Karpas-422 (cell line): ENCODE results near the gene PPP1R14C. TPM values are rescaled to one million over a fixed set of nuclear protein-coding genes. Genes with fewer than 3 reads are reported as not detected.

Source experiments
- DNase-seq: peaks from one replicate; pipeline ENCODE4 v3.0.0-alpha.2; 2015
- H2AFZ ChIP-seq: fragments of 200-600 bp; sonication (generic); 2 replicates; pipeline ENCODE4 v1.6.1; 2014; ENCODE audit warnings: antibody characterized with exemption, low read length, mixed read lengths
- H3K27ac ChIP-seq: fragments of 200-600 bp; sonication (generic); 2 replicates; pipeline ENCODE4 v1.5.1; 2014; ENCODE audit warnings: mild to moderate bottlenecking, low read length, moderate library complexity
- H3K27me3 ChIP-seq: fragments of 200-600 bp; sonication (generic); 2 replicates; pipeline ENCODE4 v1.6.1; 2014; ENCODE audit warnings: low read length, mixed read lengths
- H3K36me3 ChIP-seq: fragments of 200-600 bp; sonication (generic); 2 replicates; pipeline ENCODE4 v1.6.1; 2014; ENCODE audit warnings: low read length, mixed read lengths; ENCODE audit not compliant: insufficient read depth
- H3K4me1 ChIP-seq: fragments of 200-600 bp; sonication (generic); 2 replicates; pipeline ENCODE4 v1.6.1; 2014; ENCODE audit warnings: mild to moderate bottlenecking, low read length, mixed read lengths
- H3K4me2 ChIP-seq: fragments of 200-600 bp; sonication (generic); 2 replicates; pipeline ENCODE4 v1.6.1; 2014; ENCODE audit warnings: low read length, low read depth, mild to moderate bottlenecking; ENCODE audit not compliant: poor library complexity, severe bottlenecking
- H3K4me3 ChIP-seq: fragments of 200-600 bp; sonication (generic); 2 replicates; pipeline ENCODE4 v1.5.1; 2014; ENCODE audit warnings: mild to moderate bottlenecking, antibody characterized with exemption, low read length, mixed read lengths
- H3K79me2 ChIP-seq: fragments of 200-600 bp; sonication (generic); 2 replicates; pipeline ENCODE4 v1.6.1; 2014; ENCODE audit warnings: mild to moderate bottlenecking, low read length, mixed read lengths
- H3K9ac ChIP-seq: fragments of 200-600 bp; sonication (generic); 2 replicates; pipeline ENCODE4 v1.6.0; 2014; ENCODE audit warnings: low read length
- H3K9me2 ChIP-seq: fragments of 200-600 bp; sonication (generic), shearing (Covaris generic); replicated peaks from 2 replicates; pipeline ENCODE4 v1.6.0; 2014; ENCODE audit warnings: mild to moderate bottlenecking, low read length, moderate library complexity; ENCODE audit not compliant: insufficient read depth
- H3K9me3 ChIP-seq: fragments of 300-700, 200-600 bp; sonication (generic); 2 replicates; pipeline ENCODE4 v1.6.1; 2014; ENCODE audit warnings: low read length, mixed read lengths
- H4K20me1 ChIP-seq: fragments of 200-600 bp; sonication (generic); 2 replicates; pipeline ENCODE4 v1.6.1; 2014; ENCODE audit warnings: mild to moderate bottlenecking, antibody characterized with exemption, low read length, low read depth; ENCODE audit not compliant: insufficient read depth
- total RNA-seq: library from RNA; depleted of rRNA; stranded (reverse); fragments of >200 nt; shearing (Covaris generic); gene quantifications from 2 replicates; pipeline ENCODE4 v1.2.3, GENCODE V29; 2014; ENCODE audit warnings: low replicate concordance

Gene PPP1R14C
- total RNA-seq, 1 experiment from 2014 or later: not detected

GRCh38 chr6:150275489-150275888, 132.6 kb downstream of the PPP1R14C start:
- H3K79me2 ChIP-seq: no peaks in the 10 kb centered on the region
- no peak overlapping the region for H2AFZ ChIP-seq
- no peaks in the 10 kb centered on the region for H3K27me3 ChIP-seq
- no peak overlapping the region for H3K4me2 ChIP-seq
- no peak for DNase-seq
- H3K36me3 ChIP-seq: no peaks in the 10 kb centered on the region
- no peaks in the 10 kb centered on the region for H4K20me1 ChIP-seq
- H3K4me3 ChIP-seq: no peak overlapping the region
- H3K9ac ChIP-seq: no peak overlapping the region
- H3K4me1 ChIP-seq: peaks cover 5% of the 10 kb centered on the region
- no peak overlapping the region for H3K27ac ChIP-seq
- H3K9me3 ChIP-seq: no peaks in the 10 kb centered on the region
- no peaks in the 10 kb centered on the region for H3K9me2 ChIP-seq

DNA sequence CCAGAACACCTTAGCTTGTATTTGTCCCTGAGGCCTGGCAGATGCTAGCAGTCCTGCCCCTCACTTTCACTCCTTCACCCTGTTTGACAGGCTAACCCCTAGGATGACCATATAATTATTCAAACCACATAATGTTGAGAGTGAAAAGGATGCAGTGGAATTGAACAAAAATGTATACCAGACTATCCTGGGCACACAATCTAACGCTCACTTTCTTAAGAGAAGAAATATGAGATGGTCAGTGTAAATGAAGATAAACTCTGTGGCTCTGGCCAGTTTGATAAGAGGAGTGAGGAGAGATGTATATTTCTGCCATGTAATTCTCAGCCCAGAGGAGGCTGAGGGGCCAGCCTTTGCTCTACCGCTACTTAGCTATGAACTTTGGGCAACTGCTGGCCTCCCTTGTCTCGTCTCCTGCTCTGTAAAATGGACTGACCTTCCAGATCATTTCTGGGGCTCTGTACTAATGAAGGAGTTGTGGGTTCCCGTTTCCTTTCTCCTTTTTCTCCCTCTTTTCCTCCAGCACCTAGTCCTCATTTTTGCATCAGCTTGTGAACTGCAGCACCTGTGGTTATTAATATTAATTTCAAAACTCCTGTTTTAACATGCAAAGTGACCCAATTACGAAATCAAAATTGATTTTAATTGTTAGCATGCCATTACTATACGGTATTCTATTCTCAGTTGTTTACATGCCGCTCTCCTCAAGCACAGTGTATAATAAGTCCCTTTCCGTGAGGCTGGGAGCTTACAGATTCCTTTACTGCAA, 133.5 kb downstream of the PPP1R14C start:
- Histone ChIP-seq H3K36me3 (no peaks in the 10 kb centered on the region), H4K20me1 (no peaks in the 10 kb centered on the region), H2AFZ (no peak overlapping the region), H3K9ac (no peak overlapping the region), H3K9me3 (no peaks in the 10 kb centered on the region), H3K27ac (no peak overlapping the region), H3K27me3 (no peaks in the 10 kb centered on the region), H3K4me1 (peaks cover 5% of the 10 kb centered on the region), H3K79me2 (no peaks in the 10 kb centered on the region), H3K9me2 (no peaks in the 10 kb centered on the region), H3K4me3 (no peak overlapping the region), H3K4me2 (no peak overlapping the region)
- no peak for DNase-seq

GRCh38 chr6:150276937-150277742, 134.3 kb downstream of the PPP1R14C start:
- Histone ChIP-seq H3K4me2 (no peak overlapping the region), H3K27ac (no peak overlapping the region), H3K36me3 (no peaks in the 10 kb centered on the region), H3K9ac (no peak overlapping the region), H3K79me2 (no peaks in the 10 kb centered on the region), H3K27me3 (no peaks in the 10 kb centered on the region), H4K20me1 (no peaks in the 10 kb centered on the region), H3K4me1 (peaks cover 5% of the 10 kb centered on the region), H2AFZ (no peak overlapping the region), H3K4me3 (no peak overlapping the region), H3K9me3 (no peaks in the 10 kb centered on the region), H3K9me2 (no peaks in the 10 kb centered on the region)
- no peak for DNase-seq

DNA sequence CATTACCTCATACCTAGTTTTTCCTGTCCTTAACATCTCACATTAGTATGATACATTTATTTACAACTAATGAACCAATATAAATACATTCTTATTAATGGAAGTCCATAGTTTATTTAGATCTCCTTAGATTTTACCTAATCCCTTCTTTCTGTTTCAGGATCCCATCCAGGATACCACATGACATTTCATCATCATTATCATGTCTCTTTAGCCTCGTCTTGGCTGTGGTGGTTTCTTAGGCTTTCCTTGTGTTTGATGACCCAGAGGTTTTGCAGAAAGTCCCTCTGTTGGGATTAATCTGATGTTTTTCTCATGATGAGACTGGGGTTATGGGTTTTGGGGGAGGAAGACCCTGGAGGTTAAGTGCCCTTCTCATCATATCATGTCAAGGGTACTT, 136.7 kb downstream of the PPP1R14C start:
- H3K4me3 ChIP-seq: no peak overlapping the region
- H3K9me3 ChIP-seq: no peaks in the 10 kb centered on the region
- H3K4me2 ChIP-seq: no peak overlapping the region
- no peaks in the 10 kb centered on the region for H3K27me3 ChIP-seq
- no peak overlapping the region for H3K27ac ChIP-seq
- no peak for DNase-seq
- no peaks in the 10 kb centered on the region for H4K20me1 ChIP-seq
- no peaks in the 10 kb centered on the region for H3K36me3 ChIP-seq
- H3K9me2 ChIP-seq: no peaks in the 10 kb centered on the region
- no peak overlapping the region for H2AFZ ChIP-seq
- peaks cover 5% of the 10 kb centered on the region for H3K4me1 ChIP-seq
- H3K79me2 ChIP-seq: no peaks in the 10 kb centered on the region
- no peak overlapping the region for H3K9ac ChIP-seq

DNA sequence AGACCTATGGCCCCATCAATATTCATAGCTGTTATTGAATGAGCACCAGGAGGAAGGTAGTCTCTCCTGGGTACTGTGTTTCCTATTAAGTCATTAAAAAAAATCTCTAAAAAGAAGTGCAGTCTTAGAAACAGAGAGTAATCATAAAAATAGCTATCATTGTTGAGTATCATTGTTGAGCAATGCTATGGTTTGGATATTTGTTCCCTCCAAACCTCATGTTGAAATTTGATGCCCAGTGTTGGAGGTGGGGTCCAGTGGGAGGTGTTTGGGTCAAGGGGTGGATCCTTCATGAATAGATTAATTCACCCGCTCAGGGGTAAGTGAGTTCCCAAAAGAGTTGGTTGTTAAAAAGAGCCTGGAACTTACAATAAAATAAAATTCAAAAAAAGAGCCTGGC, 137.9 kb downstream of the PPP1R14C start:
- H3K27ac ChIP-seq: no peak overlapping the region
- no peaks in the 10 kb centered on the region for H3K9me2 ChIP-seq
- H3K79me2 ChIP-seq: no peaks in the 10 kb centered on the region
- H2AFZ ChIP-seq: no peak overlapping the region
- H3K4me3 ChIP-seq: no peak overlapping the region
- peaks cover 5% of the 10 kb centered on the region for H3K4me1 ChIP-seq
- H3K36me3 ChIP-seq: no peaks in the 10 kb centered on the region
- H3K27me3 ChIP-seq: no peaks in the 10 kb centered on the region
- H3K4me2 ChIP-seq: no peak overlapping the region
- no peak overlapping the region for H3K9ac ChIP-seq
- H4K20me1 ChIP-seq: no peaks in the 10 kb centered on the region
- H3K9me3 ChIP-seq: no peaks in the 10 kb centered on the region
- no peak for DNase-seq

- H3K9me2 ChIP-seq: no peaks in the 10 kb centered on the region
- no peak overlapping the region for H3K27ac ChIP-seq
- peaks cover 5% of the 10 kb centered on the region for H3K4me1 ChIP-seq
- no peaks in the 10 kb centered on the region for H3K9me3 ChIP-seq
- no peaks in the 10 kb centered on the region for H3K36me3 ChIP-seq
- no peak overlapping the region for H3K4me3 ChIP-seq
- H4K20me1 ChIP-seq: no peaks in the 10 kb centered on the region
- no peak overlapping the region for H3K4me2 ChIP-seq
- no peaks in the 10 kb centered on the region for H3K27me3 ChIP-seq
- no peak overlapping the region for H2AFZ ChIP-seq
- no peaks in the 10 kb centered on the region for H3K79me2 ChIP-seq
- DNase-seq: no peak
- no peak overlapping the region for H3K9ac ChIP-seq
Observed at GRCh38 chr6:150281767-150282166, 138.9 kb downstream of the PPP1R14C start.

GRCh38 chr6:150282806-150283205, 140.0 kb downstream of the PPP1R14C start:
- H3K4me1 ChIP-seq: peaks cover 5% of the 10 kb centered on the region
- H3K9ac ChIP-seq: no peak overlapping the region
- DNase-seq: no peak
- H4K20me1 ChIP-seq: no peaks in the 10 kb centered on the region
- no peaks in the 10 kb centered on the region for H3K27me3 ChIP-seq
- H3K9me2 ChIP-seq: no peaks in the 10 kb centered on the region
- no peak overlapping the region for H3K4me3 ChIP-seq
- no peaks in the 10 kb centered on the region for H3K79me2 ChIP-seq
- H3K36me3 ChIP-seq: no peaks in the 10 kb centered on the region
- H3K9me3 ChIP-seq: no peaks in the 10 kb centered on the region
- no peak overlapping the region for H2AFZ ChIP-seq
- no peak overlapping the region for H3K4me2 ChIP-seq
- H3K27ac ChIP-seq: no peak overlapping the region

DNA sequence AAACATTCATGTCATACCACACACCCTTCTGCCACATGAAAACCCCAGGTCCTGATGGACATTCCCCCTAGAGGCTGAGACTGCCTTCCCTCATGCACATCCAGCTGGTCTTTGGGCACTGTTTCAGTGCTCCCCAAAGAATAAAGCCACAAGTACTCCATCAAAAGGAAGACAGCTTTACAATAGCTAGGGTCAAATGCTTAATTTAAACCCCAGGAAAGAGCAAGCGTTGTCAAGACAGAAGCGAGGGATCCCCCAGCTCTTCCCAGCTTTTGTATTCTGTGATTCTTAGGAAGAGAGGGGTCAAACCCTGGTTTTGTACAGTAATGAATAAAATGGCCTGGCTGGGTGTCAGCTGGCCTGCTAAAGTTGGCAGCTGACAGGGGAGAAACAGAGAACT, 143.6 kb downstream of the PPP1R14C start:
- Histone ChIP-seq H3K4me2 (no peak overlapping the region), H3K9ac (no peak overlapping the region), H4K20me1 (no peaks in the 10 kb centered on the region), H3K79me2 (no peaks in the 10 kb centered on the region), H3K27ac (no peak overlapping the region), H3K9me2 (no peaks in the 10 kb centered on the region), H3K4me3 (no peak overlapping the region), H2AFZ (no peak overlapping the region), H3K27me3 (no peaks in the 10 kb centered on the region), H3K9me3 (no peaks in the 10 kb centered on the region), H3K36me3 (no peaks in the 10 kb centered on the region), H3K4me1 (no peaks in the 10 kb centered on the region)
- DNase-seq: no peak
